ENCODE results near the gene DIABLO.

DNA sequence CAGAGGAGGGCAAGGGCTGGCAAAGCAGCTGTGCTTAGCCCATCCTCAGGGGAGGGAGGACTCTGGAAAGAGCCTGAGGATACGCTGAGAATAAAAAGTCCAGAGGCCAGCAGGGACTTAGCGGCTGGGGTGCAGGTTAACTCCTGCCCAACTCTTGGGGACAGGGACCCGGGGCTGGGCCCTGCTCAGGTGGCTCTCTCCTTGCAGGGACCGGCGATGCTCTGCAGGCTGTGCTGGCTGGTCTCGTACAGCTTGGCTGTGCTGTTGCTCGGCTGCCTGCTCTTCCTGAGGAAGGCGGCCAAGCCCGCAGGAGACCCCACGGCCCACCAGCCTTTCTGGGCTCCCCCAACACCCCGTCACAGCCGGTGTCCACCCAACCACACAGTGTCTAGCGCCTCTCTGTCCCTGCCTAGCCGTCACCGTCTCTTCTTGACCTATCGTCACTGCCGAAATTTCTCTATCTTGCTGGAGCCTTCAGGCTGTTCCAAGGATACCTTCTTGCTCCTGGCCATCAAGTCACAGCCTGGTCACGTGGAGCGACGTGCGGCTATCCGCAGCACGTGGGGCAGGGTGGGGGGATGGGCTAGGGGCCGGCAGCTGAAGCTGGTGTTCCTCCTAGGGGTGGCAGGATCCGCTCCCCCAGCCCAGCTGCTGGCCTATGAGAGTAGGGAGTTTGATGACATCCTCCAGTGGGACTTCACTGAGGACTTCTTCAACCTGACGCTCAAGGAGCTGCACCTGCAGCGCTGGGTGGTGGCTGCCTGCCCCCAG, 19.6 kb downstream of the DIABLO start:
- TF ChIP-seq, protein P1, sequence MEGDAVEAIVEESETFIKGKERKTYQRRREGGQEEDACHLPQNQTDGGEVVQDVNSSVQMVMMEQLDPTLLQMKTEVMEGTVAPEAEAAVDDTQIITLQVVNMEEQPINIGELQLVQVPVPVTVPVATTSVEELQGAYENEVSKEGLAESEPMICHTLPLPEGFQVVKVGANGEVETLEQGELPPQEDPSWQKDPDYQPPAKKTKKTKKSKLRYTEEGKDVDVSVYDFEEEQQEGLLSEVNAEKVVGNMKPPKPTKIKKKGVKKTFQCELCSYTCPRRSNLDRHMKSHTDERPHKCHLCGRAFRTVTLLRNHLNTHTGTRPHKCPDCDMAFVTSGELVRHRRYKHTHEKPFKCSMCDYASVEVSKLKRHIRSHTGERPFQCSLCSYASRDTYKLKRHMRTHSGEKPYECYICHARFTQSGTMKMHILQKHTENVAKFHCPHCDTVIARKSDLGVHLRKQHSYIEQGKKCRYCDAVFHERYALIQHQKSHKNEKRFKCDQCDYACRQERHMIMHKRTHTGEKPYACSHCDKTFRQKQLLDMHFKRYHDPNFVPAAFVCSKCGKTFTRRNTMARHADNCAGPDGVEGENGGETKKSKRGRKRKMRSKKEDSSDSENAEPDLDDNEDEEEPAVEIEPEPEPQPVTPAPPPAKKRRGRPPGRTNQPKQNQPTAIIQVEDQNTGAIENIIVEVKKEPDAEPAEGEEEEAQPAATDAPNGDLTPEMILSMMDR (IDR thresholded peaks at IDR 0.05; ENCODE audit: low read depth, low read length) = no peak
- no peak for TF ChIP-seq EZH2phosphoT487 (IDR thresholded peaks at IDR 0.05; ENCODE audit: low read depth)

All from OCI-LY3 (cell line).